Stimulated activated naive CD8-positive, alpha-beta T cell treated with anti-CD3 and anti-CD28 coated beads, Interleukin-15, Interleukin-2, amounts not matched to agents 100 ng/mL and 50 ng/mL, for 24 hours (primary cell): ENCODE results near the gene SMIM24.
"Not testable (repeated sequence)": the region's sequence is repeated elsewhere in the genome, so short reads cannot be mapped to it uniquely, and the experiment has no call there.

Experiments
- H3K27ac Mint-ChIP-seq: one replicate; pipeline ENCODE4 v1.8.0; 2021; ENCODE audit warnings: mild to moderate bottlenecking, mixed read lengths
- H3K27me3 Mint-ChIP-seq: one replicate; pipeline ENCODE4 v1.8.0; 2021; ENCODE audit warnings: mixed read lengths
- H3K36me3 Mint-ChIP-seq: one replicate; pipeline ENCODE4 v1.8.0; 2021; ENCODE audit warnings: low read depth, mixed read lengths
- H3K4me1 Mint-ChIP-seq: one replicate; pipeline ENCODE4 v1.8.0; 2021; ENCODE audit warnings: low read depth, mixed read lengths
- H3K4me3 Mint-ChIP-seq: one replicate; pipeline ENCODE4 v1.8.0; 2021; ENCODE audit warnings: mild to moderate bottlenecking, mixed read lengths
- H3K9me3 Mint-ChIP-seq: one replicate; pipeline ENCODE4 v1.8.0; 2021; ENCODE audit warnings: mixed read lengths

Gene SMIM24

GRCh38 chr19:3480383-3481091 is at the start of gene SMIM24:
TSS of gene SMIM24 (minus strand) at chr19:3480525. CDS start at chr19:3480463, 62 bp downstream.
- peaks cover 12% of the 10 kb centered on the region for H3K4me1 Mint-ChIP-seq
- no peaks in the 10 kb centered on the region for H3K36me3 Mint-ChIP-seq
- H3K4me3 Mint-ChIP-seq: no peak within 1 kb of the TSS
- no peak within 1 kb of the TSS for H3K27ac Mint-ChIP-seq
- H3K9me3 Mint-ChIP-seq: no peaks in the 10 kb centered on the region
- no peaks in the 10 kb centered on the region for H3K27me3 Mint-ChIP-seq

DNA sequence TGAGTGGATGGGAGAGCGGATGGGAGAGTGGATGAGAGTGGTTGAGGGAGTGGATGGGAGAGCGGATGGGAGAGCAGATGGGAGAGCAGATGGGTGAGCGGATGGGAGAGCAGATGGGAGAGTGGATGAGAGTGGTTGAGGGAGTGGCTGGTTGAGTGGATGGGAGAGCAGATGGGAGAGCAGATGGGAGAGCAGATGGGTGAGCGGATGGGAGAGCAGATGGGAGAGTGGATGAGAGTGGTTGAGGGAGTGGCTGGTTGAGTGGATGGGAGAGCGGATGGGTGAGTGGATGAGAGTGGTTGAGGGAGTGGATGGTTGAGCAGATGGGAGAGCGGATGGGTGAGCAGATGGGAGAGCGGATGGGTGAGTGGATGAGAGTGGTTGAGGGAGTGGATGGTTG is 49.0 kb upstream of the SMIM24 start:
- not testable (repeated sequence) for H3K4me1 Mint-ChIP-seq, H3K36me3 Mint-ChIP-seq, H3K27ac Mint-ChIP-seq, H3K4me3 Mint-ChIP-seq, H3K27me3 Mint-ChIP-seq, H3K9me3 Mint-ChIP-seq

- H3K9me3 Mint-ChIP-seq: no peaks in the 10 kb centered on the region
- no peak overlapping the region for H3K27ac Mint-ChIP-seq
- no peaks in the 10 kb centered on the region for H3K4me1 Mint-ChIP-seq
- H3K36me3 Mint-ChIP-seq: peaks cover 4% of the 10 kb centered on the region
- H3K4me3 Mint-ChIP-seq: no peak overlapping the region
- H3K27me3 Mint-ChIP-seq: no peaks in the 10 kb centered on the region
Measured at GRCh38 chr19:3528539-3529211, 48.4 kb upstream of the SMIM24 start.

DNA sequence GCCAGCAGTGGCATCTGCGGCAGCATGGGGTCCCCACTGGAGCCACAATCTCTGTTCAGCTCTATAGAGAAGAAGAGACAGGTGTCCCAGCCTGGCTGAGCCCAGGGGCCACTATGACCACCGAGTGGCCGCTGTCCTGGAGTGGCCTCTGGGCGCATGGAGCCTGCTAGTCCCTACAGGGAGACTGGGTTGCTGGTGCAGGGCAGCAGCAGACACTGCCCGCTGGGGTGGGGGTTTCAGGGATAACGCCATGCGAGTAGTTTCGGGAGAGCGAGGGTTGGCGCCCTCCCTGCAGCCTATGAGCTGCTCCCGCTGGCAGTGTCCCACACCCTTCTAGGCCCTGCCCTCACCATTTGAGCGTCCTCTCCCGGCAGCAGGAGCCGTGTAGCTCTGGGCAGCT is 47.8 kb upstream of the SMIM24 start:
- no peak overlapping the region for H3K4me3 Mint-ChIP-seq
- H3K9me3 Mint-ChIP-seq: no peaks in the 10 kb centered on the region
- no peaks in the 10 kb centered on the region for H3K27me3 Mint-ChIP-seq
- no peak overlapping the region for H3K27ac Mint-ChIP-seq
- H3K4me1 Mint-ChIP-seq: no peaks in the 10 kb centered on the region
- H3K36me3 Mint-ChIP-seq: no peaks in the 10 kb centered on the region

GRCh38 chr19:3527238-3527910 is 47.0 kb upstream of the SMIM24 start:
- Mint-ChIP-seq H3K9me3 (no peaks in the 10 kb centered on the region), H3K27me3 (no peaks in the 10 kb centered on the region), H3K36me3 (no peaks in the 10 kb centered on the region), H3K4me1 (no peaks in the 10 kb centered on the region), H3K4me3 (no peak overlapping the region), H3K27ac (no peak overlapping the region)

DNA sequence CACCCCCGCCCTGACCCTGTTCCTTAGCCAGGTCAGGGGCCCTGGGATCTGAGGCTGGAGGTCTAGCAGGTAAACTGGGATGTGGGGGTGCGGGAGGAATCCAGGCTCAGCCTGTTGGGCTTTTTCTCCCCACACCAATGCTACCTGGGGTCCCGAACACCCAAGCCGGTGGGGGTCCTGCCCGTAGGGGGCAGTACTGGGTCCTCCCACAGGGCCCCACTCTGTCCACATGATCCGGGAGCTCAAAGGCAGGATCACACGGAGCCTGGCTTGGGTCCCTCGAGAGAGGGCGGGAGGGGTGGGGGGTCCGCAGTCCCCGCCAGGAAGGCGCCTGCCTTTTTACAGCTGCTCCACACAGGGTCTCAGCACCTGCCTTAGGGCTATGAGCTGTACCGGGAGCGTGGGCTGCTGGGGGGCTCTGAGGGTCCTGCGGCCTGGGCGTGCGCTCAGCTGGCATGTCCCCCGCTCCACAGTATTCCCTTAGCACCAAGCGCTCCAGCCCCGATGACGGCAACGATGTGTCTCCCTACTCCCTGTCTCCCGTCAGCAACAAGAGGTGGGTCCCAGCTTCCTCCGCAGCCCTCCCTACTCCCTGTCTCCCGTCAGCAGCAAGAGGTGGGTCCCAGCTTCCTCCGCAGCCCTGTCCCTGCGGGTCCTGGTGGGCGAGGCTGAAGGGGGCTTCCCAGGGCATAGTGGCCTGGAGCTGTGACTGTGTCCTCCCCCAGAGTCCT is 46.3 kb upstream of the SMIM24 start:
- Mint-ChIP-seq H3K4me3 (no peak overlapping the region), H3K36me3 (no peaks in the 10 kb centered on the region), H3K27me3 (no peaks in the 10 kb centered on the region), H3K4me1 (no peaks in the 10 kb centered on the region), H3K27ac (no peak overlapping the region), H3K9me3 (no peaks in the 10 kb centered on the region)

- no peaks in the 10 kb centered on the region for H3K9me3 Mint-ChIP-seq
- H3K27me3 Mint-ChIP-seq: no peaks in the 10 kb centered on the region
- H3K36me3 Mint-ChIP-seq: peaks cover 6% of the 10 kb centered on the region
- H3K4me3 Mint-ChIP-seq: no peak overlapping the region
- no peak overlapping the region for H3K27ac Mint-ChIP-seq
- H3K4me1 Mint-ChIP-seq: peaks cover 5% of the 10 kb centered on the region
Measured at GRCh38 chr19:3524904-3525451, 44.7 kb upstream of the SMIM24 start.

GRCh38 chr19:3524078-3524842 is 43.9 kb upstream of the SMIM24 start:
- no peaks in the 10 kb centered on the region for H3K27me3 Mint-ChIP-seq
- H3K9me3 Mint-ChIP-seq: no peaks in the 10 kb centered on the region
- H3K36me3 Mint-ChIP-seq: peaks cover 6% of the 10 kb centered on the region
- H3K4me1 Mint-ChIP-seq: peaks cover 5% of the 10 kb centered on the region
- no peak overlapping the region for H3K4me3 Mint-ChIP-seq
- no peak overlapping the region for H3K27ac Mint-ChIP-seq

GRCh38 chr19:3523361-3524077 is 43.2 kb upstream of the SMIM24 start:
- no peaks in the 10 kb centered on the region for H3K27me3 Mint-ChIP-seq
- H3K27ac Mint-ChIP-seq: no peak overlapping the region
- no peak overlapping the region for H3K4me3 Mint-ChIP-seq
- H3K9me3 Mint-ChIP-seq: no peaks in the 10 kb centered on the region
- H3K4me1 Mint-ChIP-seq: peaks cover 9% of the 10 kb centered on the region
- peaks cover 6% of the 10 kb centered on the region for H3K36me3 Mint-ChIP-seq

DNA sequence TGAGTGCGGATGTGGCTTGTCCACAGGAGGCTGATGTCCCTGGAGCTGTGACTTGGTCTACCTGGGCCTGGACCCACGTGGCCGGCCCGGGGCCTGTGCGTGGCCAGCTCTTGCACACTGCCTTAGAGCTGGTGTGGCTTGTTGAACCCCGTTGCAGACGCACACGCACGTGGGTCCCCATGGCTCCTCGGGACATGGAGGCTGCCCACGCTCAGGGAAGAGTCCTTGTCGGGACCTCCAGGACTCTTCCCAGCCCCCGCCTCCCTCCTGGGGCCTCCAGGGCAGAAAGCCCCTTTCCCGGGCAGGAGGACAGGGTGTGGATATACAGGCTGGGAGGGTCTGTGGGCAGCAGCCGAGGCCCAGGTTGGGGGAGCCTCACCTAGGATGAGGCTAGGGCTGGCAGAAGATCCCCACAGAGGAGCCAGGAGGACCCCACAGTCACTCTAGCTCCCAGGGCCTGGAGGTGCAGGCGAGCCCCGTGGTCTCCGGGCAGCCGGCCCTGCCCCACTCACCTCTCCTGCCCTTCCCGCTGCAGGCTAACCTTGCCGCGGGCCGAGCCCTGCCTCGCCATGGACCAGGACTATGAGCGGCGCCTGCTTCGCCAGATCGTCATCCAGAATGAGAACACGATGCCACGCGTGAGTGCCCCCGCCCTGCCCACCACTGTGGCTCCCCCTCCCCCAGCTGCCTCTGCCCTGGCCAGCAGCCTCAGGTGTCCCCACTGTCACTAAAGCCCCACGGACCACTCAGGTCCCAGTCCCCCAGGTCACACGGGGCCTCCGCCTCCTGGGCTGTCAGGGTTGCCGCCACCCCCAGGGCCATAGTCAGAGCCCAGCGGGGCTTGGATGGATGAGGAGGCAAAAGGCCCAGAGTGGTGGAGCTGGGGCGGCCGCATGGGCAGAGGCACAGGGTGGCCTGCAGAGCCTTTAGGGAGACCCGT is 42.4 kb upstream of the SMIM24 start:
- Mint-ChIP-seq H3K4me3 (no peak overlapping the region), H3K27ac (no peak overlapping the region), H3K4me1 (peaks cover 18% of the 10 kb centered on the region)

DNA sequence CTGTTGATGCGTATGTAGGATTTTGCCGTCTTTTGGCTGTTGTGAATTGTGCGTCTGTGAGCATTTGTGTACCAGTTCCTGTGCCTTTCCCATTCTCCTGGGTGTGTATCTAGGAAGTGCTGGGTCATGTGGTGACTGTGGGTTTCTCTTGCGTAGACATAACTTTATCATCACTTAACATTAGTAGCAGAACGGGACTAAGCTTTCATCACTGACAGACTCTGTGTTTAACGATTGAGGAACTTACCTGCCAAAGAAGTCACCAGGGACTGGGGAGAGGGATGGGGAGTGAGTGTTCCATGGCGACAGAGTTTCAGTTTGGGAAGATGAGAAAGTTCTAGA is 40.8 kb upstream of the SMIM24 start:
- H3K27me3 Mint-ChIP-seq: no peaks in the 10 kb centered on the region

More for the DNA sequence above, 42.4 kb upstream of the SMIM24 start:
- H3K27me3 Mint-ChIP-seq: no peaks in the 10 kb centered on the region
- H3K36me3 Mint-ChIP-seq: peaks cover 6% of the 10 kb centered on the region
- no peaks in the 10 kb centered on the region for H3K9me3 Mint-ChIP-seq

GRCh38 chr19:3520166-3521103 is 40.1 kb upstream of the SMIM24 start:
- Mint-ChIP-seq H3K4me3 (no peak overlapping the region), H3K36me3 (peaks cover 6% of the 10 kb centered on the region), H3K4me1 (peaks cover 34% of the 10 kb centered on the region), H3K27me3 (no peaks in the 10 kb centered on the region), H3K9me3 (no peaks in the 10 kb centered on the region), H3K27ac (no peak overlapping the region)

More for the DNA sequence above, 40.8 kb upstream of the SMIM24 start:
- Mint-ChIP-seq H3K9me3 (no peaks in the 10 kb centered on the region), H3K27ac (no peak overlapping the region), H3K36me3 (peaks cover 6% of the 10 kb centered on the region), H3K4me3 (no peak overlapping the region), H3K4me1 (peaks cover 28% of the 10 kb centered on the region)
